Ascending aorta (tissue), 2 donors: ENCODE data around the gene CDH20. TPM values are rescaled to one million over a fixed set of nuclear protein-coding genes. Genes with fewer than 3 reads are reported as not detected.
A peak's percentile ranks its signal among the peaks of the same experiment; 100 is the strongest.

Experiments
- DNase-seq, 2 donors: peaks; one replicate each; pipeline ENCODE4 v3.0.0-alpha.2; 2019; ENCODE audit warnings: low spot score in 2 of 2
- H3K27ac ChIP-seq, 2 donors: fragments of 200-600 bp; sonication (generic); one replicate each; pipeline ENCODE4 v1.5.1; 2016 to 2017; ENCODE audit warnings: mild to moderate bottlenecking in 1 of 2
- H3K27me3 ChIP-seq: fragments of 200-600 bp; sonication (generic); one replicate; pipeline ENCODE4 v1.5.1; 2017
- H3K36me3 ChIP-seq, 2 donors: fragments of 200-600 bp; sonication (generic); one replicate each; pipeline ENCODE4 v1.5.1; 2016
- H3K4me1 ChIP-seq, 2 donors: fragments of 200-600 bp; sonication (generic); one replicate each; pipeline ENCODE4 v1.5.1; 2016 to 2017; ENCODE audit warnings: mild to moderate bottlenecking in 1 of 2
- H3K4me3 ChIP-seq, 2 donors: fragments of 200-600 bp; sonication (generic); one replicate each; pipeline ENCODE4 v1.5.1; 2016 to 2017; ENCODE audit warnings: mild to moderate bottlenecking in 1 of 2
- H3K9me3 ChIP-seq, 2 donors: fragments of 200-600 bp; sonication (generic); one replicate each; pipeline ENCODE4 v1.5.1; 2016
- CTCF ChIP-seq, 3 experiments: fragments of 200-600 bp in 2 of 3; fragments of 450-650 bp in 1 of 3; sonication (generic) in 2 of 3; IDR thresholded peaks; one replicate each; pipeline ENCODE4 v1.5.1; 2016 to 2019; ENCODE audit warnings: antibody characterized with exemption in 3 of 3, mild to moderate bottlenecking in 1 of 3, moderate library complexity in 1 of 3
- intact Hi-C: fragments of 100-400 bp; cut with DNase I; formaldehyde crosslinking; loops from one replicate; pipeline ENCODE4 v1.15.1; 2023
- total RNA-seq: library from RNA; depleted of rRNA; stranded (reverse); fragments of >200 nt; gene quantifications from one replicate; pipeline ENCODE4 v1.1.0, GENCODE V29; 2016

The CDH20 gene
- total RNA-seq, 1 donor from 2014 or later, result not detected

DNA sequence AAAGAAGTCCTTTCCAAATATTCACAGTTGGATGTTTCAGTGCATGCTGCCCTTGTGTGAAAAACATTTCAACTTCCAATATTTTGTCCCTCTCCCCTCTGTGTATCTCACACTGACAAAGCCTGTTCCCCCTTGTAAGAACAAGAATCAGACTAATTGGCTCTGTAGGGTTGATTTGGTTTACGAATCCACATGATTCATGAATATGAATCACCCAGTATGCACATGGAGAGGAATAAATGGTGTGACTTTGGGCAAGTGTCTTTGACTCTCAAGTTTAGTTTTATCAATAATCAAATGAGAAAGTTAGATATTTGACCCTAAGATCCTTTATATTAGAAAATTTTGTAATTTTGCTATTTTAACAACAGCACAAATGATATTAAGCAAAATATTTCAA lies 9.3 kb upstream of the CDH20 start:
- Histone ChIP-seq H3K4me1 (no peaks in the 10 kb centered on the region), H3K27me3 (no peaks in the 10 kb centered on the region), H3K4me3 (no peak overlapping the region), H3K27ac (no peak overlapping the region), H3K36me3 (no peaks in the 10 kb centered on the region), H3K9me3 (no peaks in the 10 kb centered on the region)
- TF ChIP-seq CTCF (IDR thresholded peaks at IDR 0.05), result no peak
- intact Hi-C loops, result no loop called here
- no peak for DNase-seq

- H3K36me3 ChIP-seq, result no peaks in the 10 kb centered on the region
- intact Hi-C loops, result no loop called here
Measured at GRCh38 chr18:61326407-61326806, 6.8 kb upstream of the CDH20 start.

GRCh38 chr18:61329398-61329797 lies 3.8 kb upstream of the CDH20 start:
- no peak for DNase-seq
- intact Hi-C loops, result no loop called here
- no peaks in the 10 kb centered on the region for H3K4me1 ChIP-seq
- H3K36me3 ChIP-seq, result no peaks in the 10 kb centered on the region
- no peaks in the 10 kb centered on the region for H3K9me3 ChIP-seq
- H3K4me3 ChIP-seq, result no peak overlapping the region
- no peaks in the 10 kb centered on the region for H3K27me3 ChIP-seq
- no peak overlapping the region for H3K27ac ChIP-seq
- no peak for TF ChIP-seq CTCF (IDR thresholded peaks at IDR 0.05)

More at GRCh38 chr18:61326407-61326806, 6.8 kb upstream of the CDH20 start:
- Histone ChIP-seq H3K9me3 (no peaks in the 10 kb centered on the region), H3K4me1 (no peaks in the 10 kb centered on the region), H3K27ac (no peak overlapping the region), H3K4me3 (no peak overlapping the region), H3K27me3 (no peaks in the 10 kb centered on the region)
- TF ChIP-seq CTCF (IDR thresholded peaks at IDR 0.05), result no peak
- no peak for DNase-seq

DNA sequence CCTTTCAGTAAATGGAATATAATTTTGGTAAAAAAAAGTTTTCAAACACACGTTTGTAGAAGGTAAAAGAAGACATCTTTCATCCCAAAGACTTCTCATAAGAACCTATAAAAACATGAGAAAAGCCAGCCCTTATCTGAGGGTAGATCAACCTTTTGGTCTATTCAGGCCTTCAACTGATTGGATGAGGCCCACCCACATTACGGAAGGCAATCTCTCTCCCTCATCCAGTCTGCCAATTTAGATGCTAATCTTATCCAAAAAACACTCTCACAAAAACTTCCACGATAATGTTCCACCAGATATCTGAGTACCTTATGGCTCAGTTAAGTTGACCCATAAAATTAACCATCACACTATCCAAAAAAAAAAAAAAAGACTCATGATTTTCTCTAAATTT lies 2.2 kb upstream of the CDH20 start:
- no peaks in the 10 kb centered on the region for H3K4me1 ChIP-seq
- no peak for DNase-seq
- intact Hi-C loops, result no loop called here
- no peaks in the 10 kb centered on the region for H3K36me3 ChIP-seq
- TF ChIP-seq CTCF (IDR thresholded peaks at IDR 0.05), result no peak
- no peak overlapping the region for H3K4me3 ChIP-seq
- H3K9me3 ChIP-seq, result no peaks in the 10 kb centered on the region
- no peaks in the 10 kb centered on the region for H3K27me3 ChIP-seq
- H3K27ac ChIP-seq, result no peak overlapping the region

DNA sequence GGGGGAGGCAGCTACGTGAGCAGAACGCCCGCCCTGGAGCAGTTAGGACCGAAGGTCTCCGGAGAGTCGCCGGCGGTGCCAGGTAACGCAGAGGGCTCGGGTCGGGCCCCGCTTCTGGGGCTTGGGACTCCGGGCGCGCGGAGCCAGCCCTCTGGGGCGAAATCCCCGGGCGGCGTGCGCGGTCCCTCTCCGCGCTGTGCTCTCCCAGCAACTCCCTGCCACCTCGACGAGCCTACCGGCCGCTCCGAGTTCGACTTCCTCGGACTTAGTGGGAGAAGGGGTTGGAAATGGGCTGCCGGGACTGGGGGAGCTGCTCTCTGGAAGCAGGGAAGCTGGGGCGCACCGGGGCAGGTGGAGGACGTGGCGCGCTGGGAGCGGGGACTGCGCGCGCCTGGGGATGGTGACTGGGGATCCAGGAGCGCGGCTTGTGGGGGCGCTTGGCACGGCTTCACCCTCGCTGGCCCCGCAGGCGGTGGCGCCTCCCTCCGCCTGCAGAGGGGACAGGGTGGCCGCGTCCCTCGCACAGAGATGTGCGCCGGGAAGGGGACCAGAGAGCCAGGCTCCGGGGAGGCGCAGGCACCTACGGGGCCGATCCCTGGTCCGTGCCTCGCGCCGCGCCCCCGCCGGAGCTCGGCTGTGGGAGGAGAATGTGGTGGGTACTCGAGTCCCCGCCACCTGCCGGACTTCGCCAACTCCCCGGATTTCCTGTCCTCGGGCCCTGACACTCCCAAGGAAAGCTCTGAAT lies 688 bp downstream of the CDH20 start:
- intact Hi-C loops, result no loop called here
- Histone ChIP-seq H3K36me3 (no peaks in the 10 kb centered on the region), H3K27ac (no peak overlapping the region), H3K27me3 (no peaks in the 10 kb centered on the region), H3K4me1 (no peaks in the 10 kb centered on the region), H3K4me3 (peak overlapping the region; percentile 25 to 49), H3K9me3 (no peaks in the 10 kb centered on the region)
- DNase-seq, result no peak
- TF ChIP-seq CTCF (IDR thresholded peaks at IDR 0.05), result no peak

DNA sequence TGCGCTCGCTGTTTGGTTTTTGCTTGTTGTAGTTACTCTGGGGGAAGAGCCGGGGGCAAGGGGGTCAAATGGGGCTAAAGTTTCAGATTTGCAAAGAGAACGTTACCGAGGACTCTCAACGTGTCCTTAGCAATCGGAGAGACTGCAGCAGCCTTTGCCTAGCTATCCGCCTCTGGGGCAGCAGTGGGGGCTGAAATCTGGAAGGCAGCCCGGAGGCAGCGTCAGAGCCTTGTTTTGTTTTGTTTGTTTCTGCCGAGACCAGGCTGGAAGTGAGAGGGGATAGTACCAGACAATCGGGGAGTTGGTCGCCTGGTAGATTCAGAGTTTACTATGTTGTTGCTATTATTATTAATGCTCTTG lies 1.2 kb downstream of the CDH20 start:
- no peaks in the 10 kb centered on the region for H3K9me3 ChIP-seq
- H3K4me1 ChIP-seq, result no peaks in the 10 kb centered on the region
- TF ChIP-seq CTCF (IDR thresholded peaks at IDR 0.05), result no peak
- intact Hi-C loops, result no loop called here
- H3K36me3 ChIP-seq, result no peaks in the 10 kb centered on the region
- H3K27ac ChIP-seq, result no peak overlapping the region
- no peaks in the 10 kb centered on the region for H3K27me3 ChIP-seq
- H3K4me3 ChIP-seq, result peak overlapping the region; percentile 25 to 49
- DNase-seq, result no peak
